Skin of body (tissue), 2 donors: ENCODE data around the gene KCNC4. TPM values are rescaled to one million over a fixed set of nuclear protein-coding genes. Genes with fewer than 3 reads are reported as not detected.

Experiments
- DNase-seq: peaks from one replicate; lab custom pipeline; 2025; lab: John Stamatoyannopoulos, UW
- total RNA-seq: library from RNA; depleted of rRNA; stranded (reverse); fragments of >200 nt; gene quantifications from one replicate; pipeline ENCODE4 v1.2.3, GENCODE V29; 2014

The KCNC4 gene
- total RNA-seq, 1 donor from 2014 or later, result 1.5 TPM

GRCh38 chr1:110188035-110188618, 22.0 kb upstream of the KCNC4 start:
- DNase-seq, result no peak

DNA sequence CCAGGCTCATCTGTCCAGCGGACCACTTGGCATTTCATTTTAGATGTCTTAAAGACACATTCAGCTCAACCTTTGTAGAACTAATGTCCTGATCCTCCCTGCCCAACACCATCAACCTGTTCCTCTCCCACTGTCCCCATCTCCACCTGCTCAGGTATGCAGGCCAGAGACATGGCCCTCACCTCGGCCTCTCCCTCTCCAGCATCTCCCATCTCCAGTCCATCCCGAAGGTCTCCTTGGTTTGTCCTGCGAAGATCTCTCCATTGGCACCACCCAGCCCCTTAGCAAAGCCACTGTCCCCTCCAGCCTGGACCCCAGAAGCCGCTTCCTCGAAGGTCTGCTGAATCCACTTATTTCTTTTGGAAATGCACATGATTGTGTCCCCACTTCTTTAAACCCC, 20.9 kb upstream of the KCNC4 start:
- DNase-seq, result no peak

DNA sequence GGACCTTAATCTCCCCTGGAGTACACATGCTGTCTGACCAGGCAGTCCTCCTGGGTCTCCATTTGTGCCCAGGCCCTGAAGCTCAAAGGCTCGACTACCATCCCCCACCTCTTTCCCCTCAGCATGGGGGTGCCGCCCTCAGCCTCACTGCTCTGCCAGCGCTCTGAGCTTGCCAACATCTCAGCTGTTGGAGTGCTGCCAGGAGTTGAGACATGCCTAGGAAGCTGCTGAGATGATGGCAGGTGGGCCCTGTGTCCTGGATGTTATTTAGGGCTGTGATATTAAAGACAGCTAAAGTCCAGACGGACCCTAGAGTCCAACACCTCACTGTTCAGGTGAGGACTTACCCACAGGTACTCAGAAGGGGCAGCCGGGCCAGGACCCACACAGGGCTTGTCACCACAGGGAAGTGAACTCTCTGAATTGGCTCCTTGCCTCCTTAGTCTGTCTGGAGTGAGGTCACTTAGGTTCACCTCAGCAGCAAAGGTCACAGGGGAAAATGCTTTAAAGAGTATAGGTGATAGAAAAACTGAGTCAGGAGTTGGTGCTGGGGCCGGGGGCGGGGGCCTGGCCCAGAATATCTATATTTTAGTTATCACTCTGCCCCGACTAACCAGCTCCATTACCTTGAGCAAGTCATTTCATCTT, 19.7 kb upstream of the KCNC4 start:
- DNase-seq, result no peak

DNA sequence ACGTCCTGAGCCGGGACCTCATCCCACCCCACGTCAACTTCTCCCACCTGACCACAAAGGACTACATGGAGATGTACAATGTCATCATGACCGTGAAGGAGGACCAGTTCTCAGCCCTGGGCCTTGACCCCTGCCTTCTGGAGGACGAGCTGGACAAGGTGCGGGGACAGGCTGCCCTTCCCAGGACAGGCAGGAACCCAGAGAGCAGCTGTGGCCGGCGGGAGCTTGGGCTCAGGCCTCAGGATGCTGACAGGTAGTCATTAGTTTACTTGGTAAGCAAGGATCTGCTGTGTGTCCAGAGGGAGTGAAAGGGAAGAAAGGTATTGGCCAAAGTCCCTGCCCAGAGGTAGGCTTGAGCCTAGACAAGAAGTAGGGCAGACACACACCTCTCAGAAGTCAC, 17.6 kb upstream of the KCNC4 start:
- no peak for DNase-seq

GRCh38 chr1:110195196-110195595, 14.9 kb upstream of the KCNC4 start:
- no peak for DNase-seq

DNA sequence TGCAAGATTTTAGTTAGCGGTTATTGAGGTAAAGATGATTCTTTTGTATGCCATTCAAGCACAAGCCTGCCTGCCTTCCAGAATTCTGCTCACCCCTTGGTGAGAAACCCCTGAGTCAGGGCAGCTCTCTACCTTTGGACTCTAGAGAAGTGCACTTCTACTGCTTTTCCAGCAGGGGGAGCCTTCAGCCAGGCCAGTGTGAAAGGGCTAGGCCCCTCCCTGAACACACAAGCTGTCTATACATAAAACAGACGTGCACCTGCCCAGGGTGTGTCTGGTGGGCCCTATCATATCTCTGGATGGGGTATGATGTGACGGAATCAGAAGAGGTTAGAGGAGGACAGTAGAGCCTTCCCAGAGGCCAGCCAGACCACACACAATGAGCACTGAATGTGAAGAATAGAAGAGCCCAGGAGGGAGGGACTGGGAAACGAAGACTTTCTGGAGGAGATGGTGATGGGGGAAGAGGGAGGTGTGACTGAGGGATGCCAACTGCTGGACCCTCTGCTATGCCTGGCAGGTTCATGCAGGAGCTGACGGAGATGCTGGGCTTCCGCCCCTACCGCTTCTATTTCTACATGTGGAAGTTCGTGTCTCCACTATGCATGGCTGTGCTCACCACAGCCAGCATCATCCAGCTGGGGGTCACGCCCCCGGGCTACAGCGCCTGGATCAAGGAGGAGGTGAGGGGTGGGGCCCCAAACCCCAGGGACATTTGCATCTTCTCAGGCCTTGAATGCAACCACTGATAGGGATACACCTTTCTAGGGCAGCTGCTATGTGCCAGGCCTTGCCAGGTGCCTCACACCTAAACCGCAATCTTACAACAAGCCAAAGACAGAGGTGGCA, 13.0 kb upstream of the KCNC4 start:
- DNase-seq, result no peak

DNA sequence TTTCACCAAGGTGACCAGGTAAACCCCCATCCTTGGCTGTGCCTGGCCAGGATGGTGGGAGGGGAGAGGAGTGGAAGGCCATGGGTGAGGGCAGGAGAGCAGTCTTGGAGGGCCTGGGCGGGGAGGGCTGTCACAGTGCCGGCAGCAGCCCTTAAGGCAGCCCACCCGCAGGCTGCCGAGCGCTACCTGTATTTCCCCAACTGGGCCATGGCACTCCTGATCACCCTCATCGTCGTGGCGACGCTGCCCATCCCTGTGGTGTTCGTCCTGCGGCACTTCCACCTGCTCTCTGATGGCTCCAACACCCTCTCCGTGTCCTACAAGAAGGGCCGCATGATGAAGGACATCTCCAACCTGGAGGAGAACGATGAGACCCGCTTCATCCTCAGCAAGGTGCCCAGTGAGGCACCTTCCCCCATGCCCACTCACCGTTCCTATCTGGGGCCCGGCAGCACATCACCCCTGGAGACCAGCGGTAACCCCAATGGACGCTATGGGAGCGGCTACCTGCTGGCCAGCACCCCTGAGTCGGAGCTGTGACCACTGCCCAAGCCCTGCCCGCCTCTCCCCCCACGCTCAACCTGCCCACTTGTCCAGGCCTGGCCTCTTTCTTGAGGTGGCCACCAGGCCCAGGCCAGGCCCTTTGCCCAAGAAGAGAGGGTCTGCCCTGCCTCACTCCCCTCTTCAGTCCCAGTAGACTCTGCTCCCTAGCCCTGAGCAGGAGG, 12.0 kb upstream of the KCNC4 start:
- no peak for DNase-seq

- DNase-seq, result no peak
These were observed 11.4 kb upstream of the KCNC4 start for GRCh38 chr1:110198746-110199145.

GRCh38 chr1:110200190-110200589, 9.9 kb upstream of the KCNC4 start:
- DNase-seq, result no peak

- DNase-seq, result no peak
These were observed 9.4 kb upstream of the KCNC4 start for GRCh38 chr1:110200666-110201065.

DNA sequence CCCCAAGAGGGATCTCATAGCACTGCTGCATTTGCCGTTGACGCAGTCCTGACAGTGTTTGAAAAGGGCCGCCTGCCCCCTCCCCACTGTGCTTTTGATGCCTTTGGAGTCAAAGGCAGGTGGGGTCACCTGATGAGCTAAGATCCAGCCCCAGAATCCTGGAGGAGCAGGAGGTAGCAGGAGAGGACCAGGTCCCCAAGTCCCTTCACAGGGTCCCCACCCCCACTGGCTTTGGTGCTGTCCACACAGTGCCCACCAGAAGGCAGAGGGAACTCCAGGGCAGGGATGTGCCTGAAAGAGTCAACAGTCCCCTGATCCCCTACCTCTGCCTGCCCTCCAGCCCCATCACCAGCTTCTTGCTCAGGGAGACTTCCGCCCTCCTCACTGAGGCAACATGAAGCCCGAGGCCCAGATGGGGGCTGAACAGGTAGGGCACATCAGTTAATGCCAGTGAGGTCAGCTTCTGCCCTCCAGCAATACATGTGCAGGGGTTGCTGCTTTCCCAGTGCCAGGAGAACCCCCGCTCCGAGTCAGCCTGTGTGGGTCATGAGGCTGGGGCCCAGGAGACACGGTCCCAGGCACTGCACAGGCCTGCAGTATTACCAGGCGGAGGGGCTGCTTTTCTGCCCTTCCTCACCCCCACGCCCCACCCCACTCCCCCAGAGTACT, 8.8 kb upstream of the KCNC4 start:
- no peak for DNase-seq

DNA sequence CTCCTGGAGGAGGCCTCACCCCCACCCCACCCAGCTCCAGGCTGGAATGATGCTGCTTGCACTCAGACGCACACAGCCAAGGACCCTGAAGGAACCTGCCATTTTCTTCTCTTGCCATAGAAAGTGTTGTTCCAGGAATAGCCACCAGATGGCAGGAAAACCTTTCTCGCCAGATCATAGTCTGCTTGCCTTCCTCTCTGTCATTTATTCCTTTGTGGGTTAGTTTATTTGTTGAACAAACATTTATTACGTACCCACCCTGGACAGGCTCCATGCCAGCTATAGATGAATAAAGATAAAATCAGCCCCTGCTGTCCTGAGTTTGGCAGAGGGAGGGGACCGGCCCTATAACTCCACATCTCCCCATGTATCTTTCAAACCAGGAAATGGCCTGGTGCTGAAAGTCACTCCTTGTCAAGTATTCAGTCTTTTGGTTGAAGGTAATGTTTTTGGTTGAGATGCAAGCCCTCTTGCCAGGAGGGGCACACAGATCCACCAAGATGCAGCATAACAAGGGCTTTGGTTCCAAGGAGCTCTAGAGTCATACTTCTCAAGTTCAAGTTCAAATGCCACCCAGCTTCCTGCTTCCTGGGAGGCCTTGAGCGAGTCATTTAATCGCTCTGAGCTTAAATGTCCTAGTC, 7.0 kb upstream of the KCNC4 start:
- DNase-seq, result peak; percentile 13

- DNase-seq, result peak; percentile 32
These were observed 5.0 kb upstream of the KCNC4 start for GRCh38 chr1:110205156-110205555.

DNA sequence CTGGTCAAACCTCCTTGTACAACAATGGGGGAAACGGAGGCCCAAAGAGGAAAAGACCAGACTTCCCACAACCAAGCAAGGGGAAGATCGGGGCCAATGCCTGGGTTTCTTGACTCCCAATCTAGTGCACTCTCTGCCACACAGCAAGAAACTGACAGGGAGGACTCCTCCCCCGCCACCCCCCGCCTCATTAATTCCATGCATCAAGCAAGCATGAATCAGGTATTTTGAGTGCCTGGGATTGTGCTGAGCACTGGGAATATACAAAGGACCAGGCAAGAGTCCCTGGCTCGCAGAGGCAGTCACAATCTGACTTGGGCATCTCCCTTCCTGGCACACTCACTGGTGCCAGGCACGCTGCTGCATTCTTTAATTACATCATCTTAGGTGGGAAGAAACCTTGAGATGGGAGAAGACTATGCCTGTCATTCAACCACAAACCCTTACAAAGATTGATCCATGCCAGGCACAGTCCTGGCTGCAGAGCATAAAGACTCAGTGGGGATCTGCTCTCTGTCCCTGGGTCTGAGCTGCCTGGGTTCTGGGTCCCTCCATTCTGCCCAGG, 4.4 kb upstream of the KCNC4 start:
- no peak for DNase-seq

DNA sequence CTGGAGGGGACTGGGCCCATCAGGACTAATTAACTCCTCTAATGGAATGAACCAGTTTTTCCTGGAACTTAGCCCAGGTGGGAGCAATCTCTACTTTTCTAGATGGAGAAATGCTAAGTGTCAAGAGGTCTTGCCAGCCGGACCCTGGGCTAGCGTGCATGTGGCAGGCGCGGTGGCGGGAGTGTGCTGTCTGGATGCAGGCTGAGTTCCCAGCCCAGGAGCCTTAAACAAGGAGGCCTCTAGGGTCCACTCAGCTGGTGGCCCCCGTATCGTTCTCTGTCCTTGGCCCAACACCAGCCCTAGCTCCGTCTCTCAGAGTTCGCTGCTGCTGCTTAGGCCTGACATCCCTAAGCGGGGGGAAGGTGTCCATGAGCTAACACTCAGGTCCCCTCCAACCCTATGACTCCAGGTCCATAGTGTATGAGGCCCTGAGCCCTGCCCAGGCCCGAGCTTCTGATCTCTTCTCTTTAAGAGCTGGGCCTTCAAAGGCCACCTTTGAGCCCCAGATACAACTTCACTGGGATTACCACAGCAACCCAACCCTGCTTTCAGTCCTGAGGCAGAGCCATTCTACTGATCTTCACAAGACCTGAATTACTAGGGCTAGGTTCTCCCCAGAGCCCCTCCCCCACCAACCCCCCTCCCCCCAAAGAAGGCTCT, 3.7 kb upstream of the KCNC4 start:
- no peak for DNase-seq

DNA sequence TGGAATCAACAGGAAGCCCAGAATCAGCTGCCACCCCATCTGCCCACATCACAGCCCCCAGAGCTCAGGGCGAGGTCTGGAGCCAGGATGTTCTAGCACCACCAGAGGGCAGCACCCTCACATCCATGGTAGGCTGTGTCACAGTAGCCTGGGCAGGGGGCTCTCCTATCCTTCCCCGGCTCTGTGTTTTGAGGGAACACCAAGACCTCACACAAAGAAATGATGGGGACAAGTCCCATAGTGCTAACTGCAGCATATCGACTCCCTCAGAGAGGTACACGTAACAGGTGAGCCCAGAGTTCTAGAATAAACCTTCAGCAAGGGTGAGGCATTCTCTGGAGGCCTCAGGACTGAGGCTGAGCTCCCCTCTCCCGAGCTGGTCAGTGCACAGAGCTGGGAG, 2.3 kb upstream of the KCNC4 start:
- DNase-seq, result no peak

DNA sequence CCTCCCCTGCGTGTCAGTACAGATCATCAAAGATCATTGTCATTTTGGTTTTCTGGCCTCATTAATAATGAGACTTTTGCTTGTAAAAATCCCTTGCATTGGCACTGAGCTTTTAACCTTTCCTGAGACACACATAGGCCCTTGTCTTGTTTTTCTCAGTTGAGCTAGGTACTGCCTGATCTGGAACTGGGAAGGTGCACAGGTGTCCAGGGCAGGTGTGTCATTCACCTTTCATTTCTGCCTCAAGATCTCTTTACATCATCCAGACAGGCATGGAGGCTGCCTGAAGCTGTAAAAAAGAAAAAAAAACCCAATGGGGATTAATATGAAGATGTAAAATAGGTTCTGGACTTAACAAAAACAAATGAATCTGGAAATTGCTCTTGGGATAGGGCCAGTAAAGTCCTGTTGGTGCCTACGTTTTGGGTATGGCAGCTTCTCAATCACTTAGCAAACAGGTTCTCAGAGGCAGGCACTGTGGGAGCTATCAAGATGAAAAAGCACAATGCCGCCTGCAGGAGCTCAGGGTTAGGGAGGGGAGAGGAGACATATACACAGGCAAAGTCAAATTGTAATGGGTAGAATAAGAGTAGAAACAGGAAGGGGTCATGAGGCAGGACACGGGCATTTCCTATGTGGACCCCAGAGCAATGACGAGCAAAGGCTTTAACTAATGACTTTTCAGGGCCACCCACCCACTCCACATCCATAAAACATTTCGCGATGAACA, 1.0 kb upstream of the KCNC4 start:
- no peak for DNase-seq

- DNase-seq, result no peak
These were observed 736 bp downstream of the KCNC4 start for GRCh38 chr1:110210604-110211495.
